H1 (cell line): ENCODE data around the gene RAPGEF1.
A peak's percentile ranks its signal among the peaks of the same experiment; 100 is the strongest.

Source experiments
- CTCF ChIP-seq, 3 experiments: IDR thresholded peaks; 1 replicate in 2 of 3; 2 replicates in 1 of 3; pipeline versions ENCODE4 v1.5.1 to v1.6.1; 2011; ENCODE audit warnings: low read length in 3 of 3, mild to moderate bottlenecking in 3 of 3, inconsistent platforms in 2 of 3, low read depth in 1 of 3, moderate library complexity in 1 of 3; ENCODE audit not compliant: insufficient read depth in 1 of 3; ENCODE audit errors: control extremely low read depth in 1 of 3
- EGR1 ChIP-seq: IDR thresholded peaks from 2 replicates; pipeline ENCODE4 v1.6.1; 2011; ENCODE audit warnings: low read depth, low read length, borderline replicate concordance
- EP300 ChIP-seq, 2 experiments: IDR thresholded peaks; 1 replicate in 1 of 2; 2 replicates in 1 of 2; pipeline ENCODE4 v1.6.1; 2011 to 2012; ENCODE audit warnings: low read depth in 2 of 2, low read length in 2 of 2, mild to moderate bottlenecking in 2 of 2, borderline replicate concordance in 1 of 2, inconsistent platforms in 1 of 2, moderate library complexity in 1 of 2
- GABPA ChIP-seq: IDR thresholded peaks from 2 replicates; pipeline ENCODE4 v1.6.1; 2011; ENCODE audit warnings: mild to moderate bottlenecking, low read length, moderate library complexity, borderline replicate concordance; ENCODE audit not compliant: insufficient read depth
- HDAC6 ChIP-seq: IDR thresholded peaks from one replicate; pipeline ENCODE4 v1.7.1; 2012; ENCODE audit warnings: low read depth, mild to moderate bottlenecking, inconsistent platforms, low read length, moderate library complexity
- PHF8 ChIP-seq: fragments of 200-600 bp; sonication (generic); conservative IDR thresholded peaks from 2 replicates; pipeline ENCODE4 v1.7.1; 2012; ENCODE audit warnings: low read depth, mild to moderate bottlenecking, inconsistent platforms, low read length, moderate library complexity
- POLR2AphosphoS5 ChIP-seq: IDR thresholded peaks from 2 replicates; pipeline ENCODE4 v1.6.1; 2011; ENCODE audit warnings: low read depth, low read length
- RAD21 ChIP-seq, 2 experiments: IDR thresholded peaks in 1 of 2; conservative IDR thresholded peaks in 1 of 2; 2 replicates each; pipeline ENCODE4 v1.6.1; 2011; ENCODE audit warnings: low read depth in 2 of 2, low read length in 2 of 2, improper control_type of control experiment in 1 of 2, inconsistent platforms in 1 of 2, mild to moderate bottlenecking in 1 of 2, moderate library complexity in 1 of 2
- ZNF274 ChIP-seq: IDR thresholded peaks from 2 replicates; pipeline ENCODE4 v1.7.0; 2012; ENCODE audit warnings: low read length, borderline replicate concordance; ENCODE audit errors: extremely low read depth
- TF ChIP-seq, protein P1 (sequence below): IDR thresholded peaks from 2 replicates; pipeline ENCODE4 v1.6.1; 2012; ENCODE audit warnings: inconsistent platforms

DNA sequence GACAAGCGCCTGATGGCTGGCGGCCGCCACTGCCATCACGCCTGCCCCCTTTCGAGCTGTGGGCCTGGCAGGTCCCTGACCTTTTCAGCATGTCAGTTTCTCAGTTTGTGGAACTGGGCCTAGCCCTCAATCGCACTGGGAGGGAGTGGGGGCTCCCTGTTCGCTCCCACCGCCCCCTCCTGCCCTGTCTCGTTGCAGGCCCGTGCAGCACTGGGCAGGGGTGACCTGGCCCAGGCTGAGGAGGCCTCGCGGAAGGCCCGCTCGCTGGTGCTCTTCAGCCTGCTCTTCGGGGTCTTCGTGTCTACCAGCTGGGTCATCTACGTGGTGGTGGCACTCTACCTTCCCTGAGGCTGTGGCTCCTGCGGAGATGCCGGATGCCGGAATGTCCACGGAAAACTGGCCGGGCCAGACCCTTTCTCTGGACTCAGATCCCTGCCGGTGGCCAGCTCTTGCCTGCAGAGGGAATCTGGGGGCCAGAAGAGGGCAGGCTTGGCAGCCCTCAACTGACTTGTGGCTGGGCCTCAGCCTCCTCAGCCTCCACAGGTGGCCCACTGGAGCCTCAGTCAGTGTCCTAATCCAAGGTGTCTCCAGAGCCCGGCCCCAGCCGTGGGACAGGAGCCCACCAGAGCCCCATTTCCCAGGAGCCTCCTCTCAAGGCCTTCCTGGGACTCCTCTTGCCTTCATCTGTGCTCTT, 181.9 kb downstream of the RAPGEF1 start:
- TF ChIP-seq ZNF274 (no peak), EGR1 (no peak), EP300 (IDR thresholded peaks at IDR 0.05; ENCODE audit: borderline replicate concordance in 1 of 2, low read depth in 2 of 2, low read length in 2 of 2) (no peak), POLR2AphosphoS5 (no peak), CTCF (IDR thresholded peaks at IDR 0.05; ENCODE audit: control extremely low read depth in 1 of 3, insufficient read depth in 1 of 3, low read depth in 1 of 3, low read length in 3 of 3) (peak; percentile 25 to 39 (median 39)), PHF8 (no peak), GABPA (no peak), RAD21 (IDR thresholded peaks at IDR 0.05 in 1 of 2, conservative IDR thresholded peaks at IDR 0.05 in 1 of 2; ENCODE audit: low read depth in 2 of 2, low read length in 2 of 2) (peak; percentile 27 to 49; a peak in 2 of 4 replicates), HDAC6 (no peak)
- TF ChIP-seq, protein P1, sequence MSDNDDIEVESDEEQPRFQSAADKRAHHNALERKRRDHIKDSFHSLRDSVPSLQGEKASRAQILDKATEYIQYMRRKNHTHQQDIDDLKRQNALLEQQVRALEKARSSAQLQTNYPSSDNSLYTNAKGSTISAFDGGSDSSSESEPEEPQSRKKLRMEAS: no peak
